ENCODE data around the gene FOCAD.
A peak's percentile ranks its signal among the peaks of the same experiment; 100 is the strongest.

The FOCAD gene

GRCh38 chr9:20791682-20792081 lies 107.6 kb downstream of the FOCAD start:
- Histone ChIP-seq H3K27ac (ENCODE audit: low read depth, low read length, severe bottlenecking) (no peak overlapping the region), H3K9me3 (ENCODE audit: control insufficient read depth, low read length) (no peaks in the 10 kb centered on the region), H3K36me3 (ENCODE audit: control insufficient read depth, insufficient read depth, low read length) (peaks cover 22% of the 10 kb centered on the region), H3K4me3 (ENCODE audit: extremely low read depth, insufficient read depth, low read length, poor library complexity, severe bottlenecking) (no peak overlapping the region), H3K4me1 (ENCODE audit: control insufficient read depth, insufficient read depth, low read length, poor library complexity, severe bottlenecking) (no peaks in the 10 kb centered on the region)
- WGBS, 2 experiments (ENCODE audit: insufficient coverage in 2 of 2) = 71% methylated on average over 1 of the region's 1 CpG; no CpG with 5 or more reads in 1 of the 2 experiments

GRCh38 chr9:20804489-20805250 lies 120.6 kb downstream of the FOCAD start:
- Histone ChIP-seq H3K4me3 (ENCODE audit: extremely low read depth, insufficient read depth, low read length, poor library complexity, severe bottlenecking) (no peak overlapping the region), H3K4me1 (ENCODE audit: control insufficient read depth, insufficient read depth, low read length, poor library complexity, severe bottlenecking) (no peaks in the 10 kb centered on the region), H3K36me3 (ENCODE audit: control insufficient read depth, insufficient read depth, low read length) (no peaks in the 10 kb centered on the region), H3K9me3 (ENCODE audit: control insufficient read depth, low read length) (no peaks in the 10 kb centered on the region), H3K27ac (ENCODE audit: low read depth, low read length, severe bottlenecking) (no peak overlapping the region)
- WGBS, 2 experiments (ENCODE audit: insufficient coverage in 2 of 2) = 94 to 97% methylated on average over 3 to 7 of the region's 11 CpGs

GRCh38 chr9:20805766-20806165 lies 121.7 kb downstream of the FOCAD start:
- WGBS, 2 experiments (ENCODE audit: insufficient coverage in 2 of 2) = 100% methylated on average over 1 of the region's 2 CpGs; no CpG with 5 or more reads in 1 of the 2 experiments
- Histone ChIP-seq H3K36me3 (ENCODE audit: control insufficient read depth, insufficient read depth, low read length) (no peaks in the 10 kb centered on the region), H3K27ac (ENCODE audit: low read depth, low read length, severe bottlenecking) (no peak overlapping the region), H3K4me1 (ENCODE audit: control insufficient read depth, insufficient read depth, low read length, poor library complexity, severe bottlenecking) (no peaks in the 10 kb centered on the region), H3K4me3 (ENCODE audit: extremely low read depth, insufficient read depth, low read length, poor library complexity, severe bottlenecking) (no peak overlapping the region), H3K9me3 (ENCODE audit: control insufficient read depth, low read length) (no peaks in the 10 kb centered on the region)

- no peaks in the 10 kb centered on the region for H3K36me3 ChIP-seq (ENCODE audit: control insufficient read depth, insufficient read depth, low read length)
- H3K27ac ChIP-seq (ENCODE audit: low read depth, low read length, severe bottlenecking) = no peak overlapping the region
- no peaks in the 10 kb centered on the region for H3K4me1 ChIP-seq (ENCODE audit: control insufficient read depth, insufficient read depth, low read length, poor library complexity, severe bottlenecking)
- H3K9me3 ChIP-seq (ENCODE audit: control insufficient read depth, low read length) = no peaks in the 10 kb centered on the region
- H3K4me3 ChIP-seq (ENCODE audit: extremely low read depth, insufficient read depth, low read length, poor library complexity, severe bottlenecking) = no peak overlapping the region
- WGBS, 2 experiments (ENCODE audit: insufficient coverage in 2 of 2) = 78 to 81% methylated on average over 6 of the region's 8 CpGs
These were observed 123.9 kb downstream of the FOCAD start for GRCh38 chr9:20808002-20808401.

- H3K36me3 ChIP-seq (ENCODE audit: control insufficient read depth, insufficient read depth, low read length) = no peaks in the 10 kb centered on the region
- no peak overlapping the region for H3K27ac ChIP-seq (ENCODE audit: low read depth, low read length, severe bottlenecking)
- H3K4me1 ChIP-seq (ENCODE audit: control insufficient read depth, insufficient read depth, low read length, poor library complexity, severe bottlenecking) = no peaks in the 10 kb centered on the region
- no peaks in the 10 kb centered on the region for H3K9me3 ChIP-seq (ENCODE audit: control insufficient read depth, low read length)
- H3K4me3 ChIP-seq (ENCODE audit: extremely low read depth, insufficient read depth, low read length, poor library complexity, severe bottlenecking) = no peak overlapping the region
These were observed 127.8 kb downstream of the FOCAD start for GRCh38 chr9:20811872-20812271.

GRCh38 chr9:20815923-20816703 lies 132.1 kb downstream of the FOCAD start:
- no peaks in the 10 kb centered on the region for H3K4me1 ChIP-seq (ENCODE audit: control insufficient read depth, insufficient read depth, low read length, poor library complexity, severe bottlenecking)
- no peaks in the 10 kb centered on the region for H3K9me3 ChIP-seq (ENCODE audit: control insufficient read depth, low read length)
- WGBS, 2 experiments (ENCODE audit: insufficient coverage in 2 of 2) = 96 to 100% methylated on average over 1 to 3 of the region's 5 CpGs
- H3K36me3 ChIP-seq (ENCODE audit: control insufficient read depth, insufficient read depth, low read length) = no peaks in the 10 kb centered on the region
- H3K27ac ChIP-seq (ENCODE audit: low read depth, low read length, severe bottlenecking) = no peak overlapping the region
- no peak overlapping the region for H3K4me3 ChIP-seq (ENCODE audit: extremely low read depth, insufficient read depth, low read length, poor library complexity, severe bottlenecking)

- Histone ChIP-seq H3K36me3 (ENCODE audit: control insufficient read depth, insufficient read depth, low read length) (peaks cover 21% of the 10 kb centered on the region), H3K9me3 (ENCODE audit: control insufficient read depth, low read length) (no peaks in the 10 kb centered on the region), H3K27ac (ENCODE audit: low read depth, low read length, severe bottlenecking) (no peak overlapping the region), H3K4me1 (ENCODE audit: control insufficient read depth, insufficient read depth, low read length, poor library complexity, severe bottlenecking) (no peaks in the 10 kb centered on the region), H3K4me3 (ENCODE audit: extremely low read depth, insufficient read depth, low read length, poor library complexity, severe bottlenecking) (no peak overlapping the region)
These were observed 139.0 kb downstream of the FOCAD start for GRCh38 chr9:20823051-20823450.

GRCh38 chr9:20831028-20831427 lies 147.0 kb downstream of the FOCAD start:
- Histone ChIP-seq H3K36me3 (ENCODE audit: control insufficient read depth, insufficient read depth, low read length) (peaks cover 15% of the 10 kb centered on the region), H3K4me1 (ENCODE audit: control insufficient read depth, insufficient read depth, low read length, poor library complexity, severe bottlenecking) (no peaks in the 10 kb centered on the region)
- 92 to 100% methylated on average over 2 to 3 of the region's 3 CpGs for WGBS, 2 experiments (ENCODE audit: insufficient coverage in 2 of 2)

GRCh38 chr9:20832775-20833174 lies 148.7 kb downstream of the FOCAD start:
- Histone ChIP-seq H3K4me1 (ENCODE audit: control insufficient read depth, insufficient read depth, low read length, poor library complexity, severe bottlenecking) (no peaks in the 10 kb centered on the region), H3K4me3 (ENCODE audit: extremely low read depth, insufficient read depth, low read length, poor library complexity, severe bottlenecking) (no peak overlapping the region), H3K27ac (ENCODE audit: low read depth, low read length, severe bottlenecking) (no peak overlapping the region), H3K36me3 (ENCODE audit: control insufficient read depth, insufficient read depth, low read length) (peaks cover 7% of the 10 kb centered on the region), H3K9me3 (ENCODE audit: control insufficient read depth, low read length) (no peaks in the 10 kb centered on the region)
- no CpG with 5 or more reads among the region's 2 CpGs for WGBS, 2 experiments (ENCODE audit: insufficient coverage in 2 of 2)

More at GRCh38 chr9:20831028-20831427, 147.0 kb downstream of the FOCAD start:
- H3K4me3 ChIP-seq (ENCODE audit: extremely low read depth, insufficient read depth, low read length, poor library complexity, severe bottlenecking) = no peak overlapping the region
- H3K9me3 ChIP-seq (ENCODE audit: control insufficient read depth, low read length) = no peaks in the 10 kb centered on the region
- no peak overlapping the region for H3K27ac ChIP-seq (ENCODE audit: low read depth, low read length, severe bottlenecking)

- no peaks in the 10 kb centered on the region for H3K9me3 ChIP-seq (ENCODE audit: control insufficient read depth, low read length)
- H3K4me3 ChIP-seq (ENCODE audit: extremely low read depth, insufficient read depth, low read length, poor library complexity, severe bottlenecking) = no peak overlapping the region
- no peaks in the 10 kb centered on the region for H3K36me3 ChIP-seq (ENCODE audit: control insufficient read depth, insufficient read depth, low read length)
- peak overlapping the region; percentile 31 for H3K27ac ChIP-seq (ENCODE audit: low read depth, low read length, severe bottlenecking)
- WGBS, 2 experiments (ENCODE audit: insufficient coverage in 2 of 2) = 78 to 92% methylated on average over 2 to 3 of the region's 6 CpGs
- no peaks in the 10 kb centered on the region for H3K4me1 ChIP-seq (ENCODE audit: control insufficient read depth, insufficient read depth, low read length, poor library complexity, severe bottlenecking)
These were observed 151.6 kb downstream of the FOCAD start for GRCh38 chr9:20835377-20836286.
